GM08714 (cell line): ENCODE data around the gene FAM111A.
"Not testable (repeated sequence)": the region's sequence is repeated elsewhere in the genome, so short reads cannot be mapped to it uniquely, and the experiment has no call there.

Source experiments
- H3K4me3 ChIP-seq: fragments of 200-500 bp; sonication (Bioruptor generic); 2 replicates; pipeline ENCODE4 v1.5.1; 2014; ENCODE audit warnings: mild to moderate bottlenecking, low read length, inconsistent platforms
- ZNF274 ChIP-seq: IDR thresholded peaks from 2 replicates; pipeline ENCODE4 v1.6.1; 2012; ENCODE audit warnings: mild to moderate bottlenecking, low read depth, low read length

Gene FAM111A, protein sequence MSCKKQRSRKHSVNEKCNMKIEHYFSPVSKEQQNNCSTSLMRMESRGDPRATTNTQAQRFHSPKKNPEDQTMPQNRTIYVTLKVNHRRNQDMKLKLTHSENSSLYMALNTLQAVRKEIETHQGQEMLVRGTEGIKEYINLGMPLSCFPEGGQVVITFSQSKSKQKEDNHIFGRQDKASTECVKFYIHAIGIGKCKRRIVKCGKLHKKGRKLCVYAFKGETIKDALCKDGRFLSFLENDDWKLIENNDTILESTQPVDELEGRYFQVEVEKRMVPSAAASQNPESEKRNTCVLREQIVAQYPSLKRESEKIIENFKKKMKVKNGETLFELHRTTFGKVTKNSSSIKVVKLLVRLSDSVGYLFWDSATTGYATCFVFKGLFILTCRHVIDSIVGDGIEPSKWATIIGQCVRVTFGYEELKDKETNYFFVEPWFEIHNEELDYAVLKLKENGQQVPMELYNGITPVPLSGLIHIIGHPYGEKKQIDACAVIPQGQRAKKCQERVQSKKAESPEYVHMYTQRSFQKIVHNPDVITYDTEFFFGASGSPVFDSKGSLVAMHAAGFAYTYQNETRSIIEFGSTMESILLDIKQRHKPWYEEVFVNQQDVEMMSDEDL

DNA sequence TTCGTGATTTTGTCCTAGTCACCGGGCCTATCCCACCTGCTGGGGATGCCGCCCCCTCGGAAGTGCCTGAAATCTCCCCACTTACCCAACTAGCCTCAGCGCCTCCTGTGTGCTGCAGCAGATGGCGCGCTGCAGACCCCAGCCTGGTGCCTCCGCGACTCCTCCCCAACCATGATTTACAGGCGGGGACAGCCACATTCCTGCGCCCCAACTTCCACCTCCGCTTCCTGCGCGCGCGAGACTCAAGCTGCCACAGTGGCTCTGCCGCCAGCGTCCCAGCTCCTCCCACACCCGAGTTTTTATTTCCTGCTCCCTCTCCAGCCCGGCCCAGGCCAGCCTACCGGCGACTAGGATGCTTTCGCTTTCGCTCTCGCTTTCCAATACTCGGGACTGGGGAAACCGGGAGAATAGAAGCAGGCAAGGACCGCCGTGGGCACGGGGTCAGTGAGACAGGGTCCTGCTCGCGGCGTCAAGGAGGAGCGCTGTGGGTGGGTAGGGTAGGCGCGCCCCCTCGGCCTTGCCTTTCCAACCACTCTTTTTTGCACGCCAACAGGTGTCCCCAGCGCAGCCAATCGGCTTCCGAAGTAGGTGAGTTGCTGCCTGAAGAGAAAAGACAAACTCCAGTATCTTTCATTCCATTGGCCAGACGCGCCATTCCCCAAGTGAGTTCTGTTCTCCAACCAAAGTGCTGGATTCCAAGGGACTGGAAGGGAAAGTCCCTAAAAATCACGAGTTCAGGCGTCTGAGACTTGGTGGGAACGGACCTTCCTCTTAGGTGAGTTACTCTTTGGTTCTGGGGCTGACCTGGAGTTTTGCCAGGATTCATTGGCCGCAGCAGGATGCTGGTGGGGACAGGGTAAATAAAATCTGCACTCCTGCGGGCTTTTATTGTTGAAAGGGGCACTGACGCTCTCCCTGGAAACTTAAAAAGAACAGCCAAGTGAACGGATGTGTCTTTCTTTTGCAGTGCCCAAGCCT lies at the start of gene FAM111A:
Gene FAM111A, plus strand, starts transcription at position 327 of the 978 bp plus-strand sequence. CDS start 6,017 bp downstream, outside the sequence.
- H3K4me3 ChIP-seq, result peak within 1 kb of the TSS; percentile 95
- TF ChIP-seq ZNF274, result no peak

DNA sequence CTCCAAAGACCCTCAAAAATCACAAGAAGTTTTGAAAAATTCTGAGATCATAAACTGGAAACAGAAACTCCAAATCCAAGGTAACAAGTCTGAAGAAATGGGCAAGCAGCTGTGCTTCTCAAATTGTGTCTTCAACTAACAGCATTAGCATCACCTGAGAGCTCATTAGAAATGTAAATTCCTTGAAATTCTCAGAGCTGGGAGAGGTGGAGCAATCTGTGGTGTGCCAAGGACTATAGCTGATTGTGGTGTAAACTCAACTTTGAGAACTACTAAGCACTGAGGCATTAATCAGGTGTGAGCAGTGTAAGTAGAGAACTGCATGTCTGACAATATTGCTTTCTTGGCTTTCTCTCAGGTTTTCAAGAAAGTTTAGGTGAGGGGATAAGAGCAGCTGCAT lies 49.1 kb upstream of the FAM111A start:
- not testable (repeated sequence) for H3K4me3 ChIP-seq

DNA sequence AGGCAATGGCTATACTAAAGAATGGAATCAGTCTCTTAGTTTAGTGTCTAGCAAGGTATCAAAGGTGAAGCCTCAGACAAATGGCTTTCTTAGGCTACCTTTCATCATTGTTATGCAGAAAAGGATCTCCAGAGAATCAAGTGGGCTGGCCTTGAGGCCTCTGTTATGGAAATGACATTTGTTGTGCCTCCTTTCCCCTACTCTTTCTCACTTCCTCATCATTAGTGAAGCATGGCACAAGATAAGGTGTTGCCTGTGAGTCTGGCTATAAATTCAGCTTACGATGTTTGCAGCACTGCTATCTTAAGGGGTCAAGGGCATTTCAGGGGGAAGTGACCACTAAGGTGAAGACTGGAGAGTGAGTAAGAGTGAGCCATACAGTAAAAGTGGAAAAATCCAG lies 47.4 kb upstream of the FAM111A start:
- H3K4me3 ChIP-seq, result not testable (repeated sequence)

DNA sequence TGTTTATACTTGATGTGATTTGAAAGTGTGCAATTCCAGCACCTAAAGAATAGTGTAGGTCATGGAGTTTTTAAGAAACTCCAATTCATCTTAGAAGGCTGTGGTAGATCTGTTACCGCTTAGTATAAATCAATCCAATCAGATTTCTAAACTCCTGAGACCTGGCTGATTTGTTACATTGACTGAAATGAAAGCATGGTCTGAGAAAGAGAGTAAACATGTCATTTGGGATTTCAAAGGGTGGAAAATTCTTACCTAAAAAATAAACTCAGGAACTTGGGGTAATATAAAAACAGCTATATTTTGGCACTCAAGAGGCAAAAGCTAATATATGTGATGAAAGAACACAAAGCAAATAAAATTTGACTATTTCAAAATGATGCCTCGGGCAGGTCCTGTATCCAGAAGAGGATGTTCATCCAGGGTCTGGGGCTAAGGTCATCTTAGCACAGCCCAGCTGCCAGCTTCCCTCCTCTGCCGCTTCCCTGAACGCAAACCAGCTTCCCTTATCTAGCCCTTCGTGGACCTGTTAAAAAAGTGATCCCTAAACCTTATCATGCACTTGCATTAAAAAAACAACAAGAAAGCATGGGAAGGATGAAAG lies 46.6 kb upstream of the FAM111A start:
- not testable (repeated sequence) for H3K4me3 ChIP-seq

DNA sequence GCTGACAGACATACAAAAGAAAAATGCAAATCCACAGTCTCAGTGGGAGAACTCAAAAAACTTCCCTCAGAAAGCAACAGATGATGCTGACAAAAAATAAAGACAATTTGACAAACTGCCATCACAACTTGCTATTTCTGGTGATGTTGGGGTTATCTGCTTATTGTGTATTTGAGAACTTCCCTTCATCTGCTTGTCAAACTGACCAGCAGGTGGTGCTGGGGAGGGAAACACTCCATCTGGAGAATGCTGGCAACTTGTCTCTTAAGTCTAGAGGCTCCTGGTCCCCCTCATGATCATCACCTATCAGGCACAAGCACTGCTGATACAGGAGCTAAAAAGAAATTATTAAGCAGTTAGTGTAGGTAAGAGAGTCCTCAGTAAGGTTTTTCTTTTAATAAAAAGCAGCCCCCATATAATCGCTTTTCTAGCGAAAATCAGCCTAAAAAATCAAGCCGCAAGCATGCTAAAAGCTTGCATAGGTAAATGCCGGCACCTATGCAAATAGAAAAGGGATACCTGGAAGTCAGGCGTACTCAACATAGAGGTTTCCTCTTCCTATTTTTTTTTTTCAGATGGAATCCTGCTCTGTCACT lies 45.4 kb upstream of the FAM111A start:
- no peak for TF ChIP-seq ZNF274
- no peak overlapping the region for H3K4me3 ChIP-seq

DNA sequence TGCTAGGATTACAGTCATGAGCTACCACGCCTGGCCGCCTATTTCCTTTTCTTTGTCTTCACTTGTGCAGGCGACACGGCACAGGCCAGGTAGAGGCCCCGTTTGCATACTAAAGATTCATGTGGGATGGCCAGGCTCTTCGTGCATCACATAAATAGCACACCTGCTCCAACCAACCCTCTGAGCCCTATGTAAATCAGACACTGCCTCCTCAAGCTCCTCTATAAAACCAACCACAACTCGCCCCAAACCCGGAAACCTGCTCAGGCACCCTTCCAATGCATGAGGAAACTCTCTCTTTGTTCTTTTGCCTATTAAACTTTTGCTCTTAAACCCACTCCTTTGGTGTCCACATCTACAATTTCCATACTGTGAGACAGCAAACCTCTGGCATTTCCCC lies 44.7 kb upstream of the FAM111A start:
- H3K4me3 ChIP-seq, result not testable (repeated sequence)

DNA sequence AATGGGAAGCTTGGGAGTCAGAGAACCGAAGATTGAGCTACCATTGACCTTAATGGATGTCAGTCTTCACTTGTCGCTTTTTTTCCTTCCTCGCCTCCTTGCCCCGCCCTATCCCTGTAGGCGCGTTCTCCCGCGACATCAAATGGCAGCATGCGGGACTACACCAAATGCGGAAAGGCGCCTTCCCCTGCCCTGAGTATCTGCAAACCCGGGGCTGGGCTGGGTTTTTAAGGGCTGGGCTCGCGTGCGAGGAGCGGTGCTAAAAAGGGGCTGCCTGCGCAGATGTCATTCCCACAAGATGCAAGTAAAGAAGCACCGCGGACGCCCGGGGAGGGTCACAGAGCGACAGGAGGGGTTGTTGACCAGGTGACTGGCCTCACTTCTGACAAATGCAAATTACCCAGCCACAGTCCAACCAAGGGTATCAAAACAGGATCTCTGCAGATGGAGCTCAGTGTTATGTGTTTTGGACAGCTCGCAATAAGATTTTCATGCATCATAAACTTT lies 40.3 kb upstream of the FAM111A start:
- no peak for TF ChIP-seq ZNF274
- peak overlapping the region; percentile 61; the same call in 1 of the 2 replicates for H3K4me3 ChIP-seq

DNA sequence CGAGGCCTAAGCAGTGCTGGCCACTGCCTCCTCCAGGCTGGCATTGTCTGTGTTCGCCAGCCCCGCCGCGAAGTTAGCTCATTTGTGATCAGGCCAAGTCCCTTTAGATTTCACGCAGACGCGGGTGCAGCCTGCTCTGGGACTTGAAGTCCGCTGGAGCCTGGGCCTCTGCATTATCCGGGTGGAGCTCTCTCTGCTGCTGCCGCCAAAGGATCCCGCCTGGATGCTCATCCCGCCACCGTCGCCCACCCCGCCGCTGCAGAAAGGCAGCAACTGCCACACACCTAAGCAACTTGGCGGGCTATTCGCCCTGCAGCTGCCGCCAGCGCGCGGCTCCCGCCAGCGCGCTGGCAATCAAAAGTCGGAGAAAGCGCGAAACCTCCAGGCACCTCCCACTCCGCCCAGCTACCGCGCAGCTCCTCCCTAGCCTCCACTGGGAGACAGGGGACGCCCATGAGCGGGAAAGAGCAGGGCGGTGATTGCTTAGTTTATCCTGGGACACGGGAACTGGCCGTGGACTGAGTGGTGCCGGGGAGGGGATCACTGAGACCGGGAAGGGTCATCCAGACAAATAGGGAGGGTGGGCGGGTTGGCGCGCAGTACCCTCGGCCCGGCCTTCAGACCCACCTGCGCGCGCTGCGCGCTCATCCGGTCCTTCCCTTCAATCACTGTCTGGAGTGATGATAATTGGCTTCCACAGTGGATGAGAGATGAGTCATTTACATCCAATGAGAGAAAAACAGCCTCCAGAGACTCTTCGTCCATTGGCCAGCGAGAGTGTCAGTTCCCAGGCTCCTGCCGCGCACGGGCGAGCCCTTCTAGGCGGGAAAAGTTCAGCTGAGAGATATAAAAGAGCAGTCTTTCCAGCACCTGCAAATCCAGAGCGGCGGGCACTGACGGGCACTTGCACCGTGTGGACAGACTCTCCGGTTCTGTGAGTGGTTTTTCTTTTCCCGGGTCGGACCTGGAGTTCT lies 36.0 kb upstream of the FAM111A start, which contains the start of gene FAM111B:
Gene FAM111B, plus strand, starts transcription at position 875 of the 974 bp plus-strand sequence. CDS start 2,389 bp downstream, outside the sequence.
- peak within 1 kb of the TSS; percentile 82 for H3K4me3 ChIP-seq
- no peak for TF ChIP-seq ZNF274

DNA sequence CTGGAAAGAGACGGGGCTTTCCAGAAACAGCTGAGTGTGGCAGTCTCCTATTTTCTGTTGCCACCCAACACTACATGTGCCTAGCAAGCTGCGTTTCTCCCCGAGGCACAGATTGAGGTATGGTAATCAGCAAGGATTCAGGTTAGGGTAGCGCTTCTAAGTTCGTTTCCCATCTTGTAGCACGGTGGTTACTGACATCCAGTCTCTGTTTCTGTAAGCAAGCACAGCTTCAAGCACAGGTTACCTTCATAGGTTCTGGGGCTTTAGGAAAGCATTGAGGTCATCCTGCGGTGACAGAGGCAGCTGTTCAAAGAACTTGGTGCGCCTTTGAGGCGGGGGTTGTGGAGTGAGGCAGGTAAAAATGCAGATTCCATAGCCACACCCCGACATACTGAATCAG lies 34.9 kb upstream of the FAM111A start:
- peak overlapping the region; percentile 82 for H3K4me3 ChIP-seq

DNA sequence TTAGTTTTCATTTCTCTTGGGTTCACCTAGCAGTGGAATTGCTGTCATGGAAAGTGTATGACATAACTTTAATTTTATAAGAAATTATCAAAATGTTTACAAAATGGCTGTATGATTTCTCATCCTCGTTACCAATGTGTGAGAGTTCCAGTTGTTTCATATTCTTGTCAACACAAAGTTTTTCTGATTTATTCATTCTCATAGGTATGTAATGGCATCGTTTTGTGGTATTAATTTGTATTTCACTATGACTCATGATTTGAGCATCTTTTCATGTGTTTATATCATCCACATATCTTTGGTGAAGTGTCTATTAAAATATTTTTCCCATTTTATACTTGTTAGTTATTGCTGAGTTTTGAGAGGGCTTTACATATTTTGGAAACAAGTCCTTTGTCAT lies 30.2 kb upstream of the FAM111A start:
- no peak overlapping the region for H3K4me3 ChIP-seq
- no peak for TF ChIP-seq ZNF274

DNA sequence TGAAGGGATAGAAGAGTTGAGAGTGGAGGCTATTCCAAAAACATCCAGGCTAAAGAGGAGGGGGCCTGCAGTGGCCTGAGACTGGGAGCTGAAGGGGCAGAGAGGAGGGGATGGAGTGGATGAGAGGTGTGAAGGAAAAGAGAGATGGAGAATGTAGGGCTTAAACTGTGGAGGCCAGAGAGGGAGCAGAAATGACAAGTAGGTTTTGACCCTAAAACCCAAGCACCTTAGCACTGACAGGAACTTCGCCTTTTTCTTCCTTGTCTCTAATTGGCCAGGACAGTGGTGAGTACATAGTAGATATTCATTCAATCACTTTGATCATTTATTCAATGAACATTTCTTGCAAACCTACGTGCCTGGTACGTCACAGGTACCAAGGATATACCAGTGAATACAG lies 28.3 kb upstream of the FAM111A start:
- no peak for TF ChIP-seq ZNF274
- H3K4me3 ChIP-seq, result no peak overlapping the region

DNA sequence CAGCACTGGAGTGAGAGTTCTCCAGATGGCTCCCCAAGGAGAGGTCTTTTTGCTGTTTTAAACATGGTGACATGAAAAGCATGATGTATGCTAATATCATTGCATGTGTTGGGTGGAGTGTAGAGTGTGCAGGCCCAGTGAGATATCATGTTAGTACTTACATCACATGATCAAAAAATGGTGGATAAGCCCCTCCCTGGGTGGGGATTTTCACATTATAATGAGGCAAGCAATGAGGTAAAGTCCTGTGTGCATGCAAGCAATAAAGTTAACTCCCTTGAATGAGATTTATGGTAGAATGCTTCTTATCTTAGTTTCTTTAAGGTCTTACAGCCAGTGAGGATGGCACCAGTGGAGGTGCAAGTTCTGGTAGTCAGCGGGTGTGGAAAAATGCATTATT lies 27.1 kb upstream of the FAM111A start:
- TF ChIP-seq ZNF274, result no peak
- H3K4me3 ChIP-seq, result no peak overlapping the region

DNA sequence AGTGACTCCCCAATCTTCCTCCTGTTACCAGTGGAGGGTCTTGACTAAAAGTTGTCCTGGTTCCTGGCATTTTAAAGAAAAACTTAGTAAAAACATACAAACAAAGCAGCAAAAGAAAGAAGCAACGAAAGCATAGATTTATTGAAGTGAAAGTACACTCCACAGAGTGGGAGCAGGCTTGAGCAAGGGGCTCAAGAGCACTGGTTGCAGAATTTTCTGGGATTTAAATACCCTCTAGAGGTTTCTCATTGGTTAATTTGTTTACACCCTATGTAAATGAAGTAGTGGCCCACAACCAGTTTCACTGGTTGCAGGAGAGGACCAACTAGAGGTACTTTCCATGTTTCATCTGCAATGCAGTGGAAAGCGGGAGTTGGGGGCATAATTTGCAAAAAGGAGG lies 24.9 kb upstream of the FAM111A start:
- no peak for TF ChIP-seq ZNF274
- no peak overlapping the region for H3K4me3 ChIP-seq
